Left ventricle myocardium inferior (tissue), 1 donor: Measurements from ENCODE around the gene RAB11FIP4. TPM values are rescaled to one million over a fixed set of nuclear protein-coding genes. Genes with fewer than 3 reads are reported as not detected.

Experiments used
- DNase-seq: peaks from one replicate; pipeline ENCODE4 v3.0.0-alpha.2; 2020
- H3K27ac ChIP-seq: fragments of 200-600 bp; replicated peaks from 2 replicates; pipeline ENCODE4 v1.8.0; 2021
- H3K27me3 ChIP-seq: fragments of 200-600 bp; 2 replicates; pipeline ENCODE4 v1.8.0; 2021; ENCODE audit warnings: low read depth
- H3K36me3 ChIP-seq: fragments of 200-600 bp; 2 replicates; pipeline ENCODE4 v1.8.0; 2021
- H3K4me1 ChIP-seq: fragments of 200-600 bp; 2 replicates; pipeline ENCODE4 v1.8.0; 2021
- H3K4me3 ChIP-seq: fragments of 200-600 bp; 2 replicates; pipeline ENCODE4 v1.8.0; 2021; ENCODE audit warnings: mild to moderate bottlenecking, moderate library complexity
- H3K9me3 ChIP-seq: fragments of 200-600 bp; replicated peaks from 2 replicates; pipeline ENCODE4 v1.8.0; 2021
- intact Hi-C: fragments of 100-400 bp; cut with micrococcal nuclease; formaldehyde crosslinking; loops from one replicate; pipeline ENCODE4 v1.11.0; 2022
- total RNA-seq: library from RNA; stranded (reverse); fragmentation: NEBNext Ultra II Directional; extraction: Animal tissue kit (Norgen Biotek cat#: 25700); gene quantifications from one replicate; pipeline ENCODE4 v1.2.1, GENCODE V29; 2021
- TF ChIP-seq, protein P1 (sequence below): fragments of 200-600 bp; IDR thresholded peaks from 2 replicates; pipeline ENCODE4 v1.8.0; 2021; ENCODE audit warnings: antibody characterized with exemption, mild to moderate bottlenecking, borderline replicate concordance
- donor health status: DM: no; HTN: yes; CAD: no; lungs with severe emphysema.

Gene RAB11FIP4
- total RNA-seq, 1 donor from 2014 or later, result 8.3 TPM

DNA sequence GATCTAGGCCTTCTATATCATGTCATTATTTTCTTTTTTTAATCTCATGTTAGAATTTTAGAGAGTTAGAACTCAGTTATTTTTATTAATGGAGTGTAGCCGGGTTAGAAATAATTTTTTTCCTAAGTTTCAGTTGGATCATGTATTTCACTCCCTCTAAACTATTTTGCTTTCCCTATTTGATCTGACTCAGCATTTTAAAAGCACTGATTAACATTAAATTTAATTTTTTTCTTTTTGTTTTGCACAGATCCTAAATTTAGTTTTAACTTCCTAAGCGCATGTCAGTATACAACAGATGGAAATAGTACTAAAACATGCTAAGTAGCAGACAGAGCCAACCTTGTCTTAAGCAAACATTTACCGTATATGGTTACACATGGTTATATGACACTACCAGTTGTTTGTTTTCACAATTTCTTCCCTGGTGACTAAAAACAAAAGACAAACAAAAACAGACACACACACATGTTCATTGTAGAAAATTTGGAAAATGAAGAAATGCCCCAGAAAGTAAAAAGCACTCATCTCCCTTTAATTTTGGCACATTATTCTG is 33.6 kb upstream of the RAB11FIP4 start:
- Histone ChIP-seq H3K4me1 (no peaks in the 10 kb centered on the region), H3K9me3 (no peaks in the 10 kb centered on the region), H3K27ac (no peak overlapping the region), H3K36me3 (peaks cover 98% of the 10 kb centered on the region), H3K27me3 (no peaks in the 10 kb centered on the region), H3K4me3 (no peak overlapping the region)
- no peak for DNase-seq
- intact Hi-C loops, result no loop called here
- TF ChIP-seq, protein P1, sequence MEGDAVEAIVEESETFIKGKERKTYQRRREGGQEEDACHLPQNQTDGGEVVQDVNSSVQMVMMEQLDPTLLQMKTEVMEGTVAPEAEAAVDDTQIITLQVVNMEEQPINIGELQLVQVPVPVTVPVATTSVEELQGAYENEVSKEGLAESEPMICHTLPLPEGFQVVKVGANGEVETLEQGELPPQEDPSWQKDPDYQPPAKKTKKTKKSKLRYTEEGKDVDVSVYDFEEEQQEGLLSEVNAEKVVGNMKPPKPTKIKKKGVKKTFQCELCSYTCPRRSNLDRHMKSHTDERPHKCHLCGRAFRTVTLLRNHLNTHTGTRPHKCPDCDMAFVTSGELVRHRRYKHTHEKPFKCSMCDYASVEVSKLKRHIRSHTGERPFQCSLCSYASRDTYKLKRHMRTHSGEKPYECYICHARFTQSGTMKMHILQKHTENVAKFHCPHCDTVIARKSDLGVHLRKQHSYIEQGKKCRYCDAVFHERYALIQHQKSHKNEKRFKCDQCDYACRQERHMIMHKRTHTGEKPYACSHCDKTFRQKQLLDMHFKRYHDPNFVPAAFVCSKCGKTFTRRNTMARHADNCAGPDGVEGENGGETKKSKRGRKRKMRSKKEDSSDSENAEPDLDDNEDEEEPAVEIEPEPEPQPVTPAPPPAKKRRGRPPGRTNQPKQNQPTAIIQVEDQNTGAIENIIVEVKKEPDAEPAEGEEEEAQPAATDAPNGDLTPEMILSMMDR, result no peak

DNA sequence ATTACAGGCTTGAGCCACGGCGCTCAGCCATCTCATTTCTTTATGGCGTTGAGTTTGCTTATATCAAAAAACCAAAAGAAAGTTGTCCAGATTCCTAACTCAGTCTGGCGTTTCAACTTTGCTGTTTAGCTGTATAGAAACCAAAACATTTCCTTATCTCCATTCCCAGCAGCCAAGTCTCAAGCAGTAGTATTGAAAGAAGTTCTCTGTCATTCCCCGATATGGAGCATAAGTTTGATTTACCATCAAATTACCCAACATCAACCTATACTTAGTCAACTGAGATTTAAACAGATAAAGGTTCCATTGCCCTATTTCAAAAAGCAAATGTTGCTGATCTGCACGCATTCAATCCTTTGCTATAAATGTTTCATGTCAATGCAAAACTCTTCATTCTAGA is 27.5 kb upstream of the RAB11FIP4 start:
- H3K4me1 ChIP-seq, result no peaks in the 10 kb centered on the region
- TF ChIP-seq, protein P1, result no peak
- H3K27ac ChIP-seq, result no peak overlapping the region
- no peaks in the 10 kb centered on the region for H3K9me3 ChIP-seq
- DNase-seq, result no peak
- H3K36me3 ChIP-seq, result peaks cover 69% of the 10 kb centered on the region
- no peaks in the 10 kb centered on the region for H3K27me3 ChIP-seq
- intact Hi-C loops, result no loop called here
- no peak overlapping the region for H3K4me3 ChIP-seq

DNA sequence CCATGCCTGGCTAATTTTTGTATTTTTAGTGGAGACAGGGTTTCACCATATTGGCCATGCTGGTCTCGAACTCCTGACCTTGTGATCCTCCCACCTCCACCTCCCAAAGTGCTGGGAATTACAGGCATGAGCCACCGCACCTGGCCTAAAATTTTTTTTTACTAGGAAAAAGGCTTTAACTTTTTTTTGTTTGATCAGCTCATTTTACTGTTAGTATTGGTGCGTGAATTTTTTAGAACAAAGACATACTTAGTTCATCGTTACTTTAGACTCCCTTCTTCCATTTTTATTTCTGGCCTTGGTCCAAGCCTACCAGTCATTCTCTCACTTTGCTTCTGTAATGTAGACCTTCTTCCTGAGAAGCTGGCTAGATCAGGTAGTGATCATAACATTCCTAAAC is 25.4 kb upstream of the RAB11FIP4 start:
- intact Hi-C loops, result no loop called here
- no peak for DNase-seq
- TF ChIP-seq, protein P1, result no peak
- peaks cover 55% of the 10 kb centered on the region for H3K36me3 ChIP-seq
- H3K27me3 ChIP-seq, result no peaks in the 10 kb centered on the region
- peaks cover 3% of the 10 kb centered on the region for H3K4me1 ChIP-seq
- H3K9me3 ChIP-seq, result no peaks in the 10 kb centered on the region
- H3K4me3 ChIP-seq, result no peak overlapping the region
- H3K27ac ChIP-seq, result no peak overlapping the region

DNA sequence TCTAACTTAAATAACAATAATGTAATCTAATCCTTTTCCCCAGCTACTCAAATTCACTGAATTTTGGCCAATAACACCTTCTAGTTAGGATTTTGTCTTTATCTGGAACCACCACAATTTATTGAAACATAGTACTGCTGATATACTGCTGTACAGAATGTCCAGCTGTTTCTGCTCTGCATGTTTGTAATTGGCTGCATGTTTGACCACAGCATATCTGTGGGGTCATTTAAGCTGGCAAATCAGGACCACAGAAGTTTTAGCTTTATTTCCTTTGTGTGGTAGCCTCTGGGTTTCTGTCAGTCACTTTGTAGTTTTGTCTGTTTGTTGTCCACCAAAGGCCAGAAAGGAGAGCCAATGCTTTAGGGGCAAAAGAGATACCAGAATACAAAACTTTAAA is 22.2 kb upstream of the RAB11FIP4 start:
- Histone ChIP-seq H3K4me1 (peaks cover 13% of the 10 kb centered on the region), H3K4me3 (no peak overlapping the region), H3K9me3 (no peaks in the 10 kb centered on the region), H3K27ac (no peak overlapping the region), H3K36me3 (peaks cover 39% of the 10 kb centered on the region), H3K27me3 (no peaks in the 10 kb centered on the region)
- TF ChIP-seq, protein P1, result no peak
- intact Hi-C loops, result no loop called here
- no peak for DNase-seq

DNA sequence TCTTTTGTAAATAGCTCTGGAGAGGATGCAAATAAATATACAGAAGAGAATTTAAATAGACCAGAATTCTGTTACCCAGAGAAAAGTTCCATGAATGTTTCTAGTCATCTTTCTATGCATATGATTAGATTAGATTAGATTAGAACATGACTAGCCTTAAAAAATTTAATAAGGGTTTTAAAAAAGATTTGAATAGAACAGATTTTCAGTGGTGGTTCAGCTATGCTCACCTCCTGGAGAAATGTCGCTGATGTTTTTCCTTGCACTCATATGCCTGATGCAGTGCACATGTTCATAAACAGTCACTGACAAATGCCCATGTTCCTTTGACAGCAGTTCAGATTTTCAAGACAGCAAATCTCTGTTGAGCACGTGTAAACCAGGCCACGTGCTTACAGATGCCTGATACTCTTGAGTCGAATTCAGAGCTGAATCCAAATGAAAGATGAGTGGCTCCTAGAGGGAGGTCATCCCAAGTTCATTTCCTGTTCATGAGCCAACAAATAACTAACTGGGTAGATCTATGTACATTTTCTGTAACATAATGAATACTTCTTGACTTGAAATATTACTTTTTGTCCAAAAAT is 19.9 kb upstream of the RAB11FIP4 start:
- no peak overlapping the region for H3K27ac ChIP-seq
- intact Hi-C loops, result no loop called here
- H3K36me3 ChIP-seq, result peaks cover 56% of the 10 kb centered on the region
- no peak for DNase-seq
- H3K4me1 ChIP-seq, result peaks cover 13% of the 10 kb centered on the region
- H3K27me3 ChIP-seq, result no peaks in the 10 kb centered on the region
- H3K4me3 ChIP-seq, result no peak overlapping the region
- no peaks in the 10 kb centered on the region for H3K9me3 ChIP-seq
- TF ChIP-seq, protein P1, result no peak
